Activated CD4-positive, alpha-beta T cell treated with anti-CD3 and anti-CD28 coated beads for 1 hour (primary cell): Measurements from ENCODE around the gene ATP1B1.
"Not testable (repeated sequence)": the region's sequence is repeated elsewhere in the genome, so short reads cannot be mapped to it uniquely, and the experiment has no call there.

ENCODE experiments used
- DNase-seq: peaks from one replicate; pipeline ENCODE4 v3.0.0-alpha.2; 2020

ATP1B1 gene

DNA sequence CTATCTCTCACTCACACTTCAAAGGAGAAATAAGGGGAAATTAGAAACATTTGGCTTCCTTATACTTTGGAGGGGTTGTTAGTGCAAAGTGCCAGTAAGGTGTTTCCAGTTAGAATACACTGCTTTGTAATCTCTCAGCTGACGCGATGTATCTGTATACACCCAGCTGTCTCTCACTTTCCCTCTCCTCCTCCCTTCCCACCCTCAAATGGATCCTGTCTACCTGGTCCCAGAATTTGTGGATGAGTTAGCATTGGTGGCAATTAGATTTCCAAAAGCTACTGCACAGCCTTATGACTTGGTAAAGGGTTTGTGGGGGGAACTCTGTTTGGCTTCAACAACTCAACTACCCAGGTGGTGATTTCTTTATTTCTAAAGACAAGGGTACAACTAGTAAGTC, 10.5 kb downstream of the ATP1B1 start:
- DNase-seq: no peak

DNA sequence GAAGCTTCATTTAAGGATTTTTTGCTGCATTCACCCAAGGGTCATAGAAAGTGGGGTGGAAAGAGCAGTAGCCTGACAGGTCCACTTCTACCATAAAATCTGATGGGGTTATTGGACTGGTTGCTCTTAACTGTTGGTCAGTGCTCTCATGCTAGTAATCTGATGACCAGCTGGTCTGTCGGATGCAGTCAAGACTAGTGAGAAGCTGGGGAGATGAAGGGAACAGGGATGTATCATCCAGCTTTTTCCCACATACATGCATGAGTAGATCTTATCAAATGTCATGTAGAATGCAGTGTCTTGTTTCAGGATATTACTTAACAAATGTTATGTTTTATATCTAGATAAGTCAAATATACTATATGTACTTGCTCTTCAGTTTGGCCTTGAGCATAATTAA, 11.1 kb downstream of the ATP1B1 start:
- DNase-seq: no peak

DNA sequence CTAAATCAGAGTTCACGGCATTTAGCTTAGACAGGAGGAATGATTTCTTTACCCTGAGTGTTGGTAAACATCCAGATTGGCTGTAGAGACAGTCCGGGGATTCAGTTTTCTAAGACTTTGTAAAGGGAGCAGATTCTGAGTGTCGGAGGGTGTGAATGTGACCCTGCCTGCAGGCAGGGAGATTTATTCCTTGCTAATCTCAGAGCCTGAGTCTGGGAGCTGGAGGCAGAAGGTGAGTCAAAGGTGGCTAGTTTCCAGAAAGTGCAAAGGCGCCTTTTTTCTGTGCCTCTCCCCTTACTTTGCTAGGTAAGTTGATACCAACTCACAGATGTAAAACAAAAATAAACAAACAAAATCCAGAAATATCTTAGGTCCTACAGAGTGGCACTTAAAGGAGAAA, 11.7 kb downstream of the ATP1B1 start:
- no peak for DNase-seq

DNA sequence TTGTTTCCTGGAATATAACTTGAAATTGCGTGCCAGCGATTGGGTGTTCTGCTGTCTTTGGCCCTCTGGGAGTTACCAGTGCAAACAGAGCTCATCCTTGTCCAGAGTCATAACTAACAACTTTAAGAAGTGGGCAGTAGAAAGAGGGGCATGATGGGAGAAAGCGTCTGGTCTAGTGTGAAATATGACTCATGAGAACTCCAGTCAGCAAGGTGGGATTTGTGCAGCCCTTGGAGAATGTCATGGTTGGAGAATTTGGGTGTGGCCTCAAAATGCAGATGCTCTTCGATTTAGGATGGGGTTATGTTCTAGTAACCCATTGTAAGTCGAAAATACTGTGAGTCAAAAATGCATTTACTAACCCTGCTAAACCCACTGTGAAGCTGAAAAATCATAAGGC, 12.9 kb downstream of the ATP1B1 start:
- no peak for DNase-seq

DNA sequence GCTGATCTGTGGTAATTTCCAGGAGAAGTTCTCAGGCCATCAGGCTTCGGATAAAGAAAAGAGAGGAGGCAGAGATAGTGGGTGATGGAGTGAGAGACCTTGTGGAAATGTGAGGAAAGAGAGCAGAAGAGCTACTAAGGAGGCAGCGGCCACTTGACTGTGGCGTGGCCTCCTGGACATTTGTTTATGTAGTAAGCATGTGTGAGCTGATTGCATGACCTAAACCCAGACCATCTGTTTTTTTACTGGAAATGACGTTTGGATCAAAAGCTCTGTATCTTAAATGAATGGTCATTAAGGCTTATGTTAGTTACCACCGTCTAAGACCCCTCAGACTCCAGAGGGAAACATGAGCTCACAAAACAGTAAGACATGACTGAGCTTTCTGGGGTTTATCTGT, 13.6 kb downstream of the ATP1B1 start:
- no peak for DNase-seq

DNA sequence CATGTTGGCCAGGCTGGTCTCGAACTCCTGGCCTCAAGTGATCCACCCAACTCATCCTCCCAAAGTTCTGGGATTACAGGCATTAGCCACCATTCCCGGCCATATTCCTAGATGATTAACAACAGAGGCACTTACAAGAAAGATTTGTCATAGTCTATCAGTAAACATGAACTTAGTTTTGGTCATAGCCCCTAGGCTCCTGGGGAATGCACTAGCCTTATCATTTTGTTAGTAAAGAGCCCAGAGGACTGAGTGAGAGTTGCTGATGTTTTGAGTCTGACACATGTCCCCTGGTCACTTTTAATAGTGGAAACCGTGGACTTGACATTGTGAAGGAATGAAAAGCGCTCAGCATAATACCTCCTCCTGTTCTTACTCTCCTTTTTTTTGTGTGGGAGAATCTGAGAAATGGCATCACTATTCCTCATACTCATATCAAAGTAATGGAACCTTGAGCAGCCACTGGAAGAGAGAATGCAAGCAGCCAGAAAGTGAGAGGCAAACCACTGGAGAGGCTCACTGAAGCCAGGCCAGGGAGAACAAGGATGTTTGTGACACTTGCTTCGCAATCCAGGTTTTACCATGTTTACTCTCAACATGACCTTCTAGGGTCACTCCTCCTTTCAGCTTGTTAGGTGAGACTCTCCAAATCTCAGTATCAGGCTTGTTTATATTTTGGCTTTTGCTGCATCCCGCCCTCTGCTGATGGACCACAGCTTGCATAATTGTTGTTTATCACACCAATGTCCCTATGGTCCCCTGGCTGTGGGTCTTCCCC, 14.8 kb downstream of the ATP1B1 start:
- no peak for DNase-seq

DNA sequence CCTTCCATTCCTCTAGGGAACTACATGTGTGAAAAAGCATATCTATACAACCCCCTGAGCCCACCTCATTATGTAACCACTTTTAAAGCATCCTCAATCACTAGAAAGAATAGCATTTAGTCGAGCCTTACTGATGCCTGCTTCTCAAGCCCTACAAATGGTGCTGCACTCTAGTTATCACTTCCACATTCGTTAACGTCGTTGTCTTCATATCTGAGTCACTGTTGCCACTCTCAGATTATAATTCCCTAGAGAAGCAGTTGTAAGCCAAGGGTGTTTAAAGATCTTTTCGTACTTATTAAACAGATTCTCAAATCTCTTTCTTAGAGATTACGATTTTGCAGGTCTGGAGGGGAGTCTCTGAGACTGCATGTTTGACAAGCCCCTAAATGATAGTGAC, 16.5 kb downstream of the ATP1B1 start:
- no peak for DNase-seq

DNA sequence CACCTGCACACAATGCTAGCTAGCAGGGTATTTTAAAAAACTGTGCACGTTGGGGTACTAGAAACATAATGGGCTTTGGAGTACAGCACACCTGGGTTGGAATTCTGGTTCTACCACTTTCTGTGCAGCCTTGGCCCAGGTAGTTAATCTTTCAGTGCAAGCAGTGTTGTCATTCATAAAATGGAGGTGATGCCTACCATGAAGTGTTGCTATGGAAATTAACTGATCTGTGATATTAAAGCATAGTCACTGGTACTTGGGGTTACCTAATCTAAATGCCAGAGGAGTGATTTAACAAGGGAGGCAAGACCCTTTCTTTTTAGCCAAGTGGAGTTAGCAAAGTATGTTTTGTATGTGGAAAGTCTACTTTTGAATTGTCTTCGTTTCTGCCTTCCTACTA, 18.0 kb downstream of the ATP1B1 start:
- no peak for DNase-seq

DNA sequence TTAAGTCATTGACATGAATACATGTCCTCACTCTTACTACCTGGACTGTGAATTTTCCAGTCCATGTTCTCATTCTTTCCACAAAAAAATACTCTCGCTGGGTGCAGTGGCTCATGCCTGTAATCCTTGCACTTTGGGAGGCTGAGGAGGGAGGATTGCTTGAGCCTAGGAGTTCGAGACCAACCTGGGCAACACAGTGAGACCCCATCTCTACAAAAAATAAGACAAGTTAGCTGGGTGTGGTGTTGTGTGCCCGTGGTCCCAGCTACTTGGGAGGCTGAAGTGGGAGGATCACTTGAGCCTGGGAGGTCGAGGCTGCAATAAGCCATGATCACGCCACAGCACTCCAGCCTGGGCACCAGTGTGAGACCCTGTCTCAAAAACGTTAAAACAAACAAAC, 19.1 kb downstream of the ATP1B1 start:
- not testable (repeated sequence) for DNase-seq

DNA sequence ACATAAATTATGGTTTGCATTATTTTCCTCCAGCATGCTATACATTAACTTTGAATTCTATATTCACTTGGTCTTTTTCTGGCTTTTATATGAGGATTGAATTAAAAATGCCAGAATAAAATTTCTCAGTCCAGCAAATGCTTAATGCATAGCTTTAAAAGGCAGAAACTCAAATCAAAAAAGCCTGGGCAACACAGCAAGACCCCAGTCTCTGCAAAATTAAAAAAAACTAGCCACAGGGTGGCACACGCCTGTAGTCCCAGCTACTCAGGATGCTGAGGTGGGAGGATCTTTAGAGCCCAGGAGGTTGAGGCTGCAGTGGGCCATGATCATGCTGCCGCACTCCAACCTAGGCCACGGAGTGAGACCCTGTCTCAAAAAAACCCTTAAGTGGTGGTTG, 19.8 kb downstream of the ATP1B1 start:
- DNase-seq: no peak

DNA sequence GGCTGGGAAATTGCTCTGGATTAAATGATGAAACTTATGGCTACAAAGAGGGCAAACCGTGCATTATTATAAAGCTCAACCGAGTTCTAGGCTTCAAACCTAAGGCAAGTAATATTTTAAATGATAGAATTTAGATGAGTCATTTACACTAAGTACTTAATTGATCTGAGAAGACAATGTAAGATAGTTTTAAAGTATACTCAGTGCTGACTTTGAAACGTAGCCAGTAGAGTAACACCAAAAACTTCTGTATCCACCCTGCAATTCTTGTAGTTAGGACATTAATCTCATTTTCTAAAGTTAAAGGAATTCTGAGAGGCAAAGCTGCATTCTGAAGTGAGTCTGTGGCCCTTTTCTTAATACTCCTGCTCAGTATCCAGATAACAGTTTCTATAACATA, 20.8 kb downstream of the ATP1B1 start:
- DNase-seq: no peak

DNA sequence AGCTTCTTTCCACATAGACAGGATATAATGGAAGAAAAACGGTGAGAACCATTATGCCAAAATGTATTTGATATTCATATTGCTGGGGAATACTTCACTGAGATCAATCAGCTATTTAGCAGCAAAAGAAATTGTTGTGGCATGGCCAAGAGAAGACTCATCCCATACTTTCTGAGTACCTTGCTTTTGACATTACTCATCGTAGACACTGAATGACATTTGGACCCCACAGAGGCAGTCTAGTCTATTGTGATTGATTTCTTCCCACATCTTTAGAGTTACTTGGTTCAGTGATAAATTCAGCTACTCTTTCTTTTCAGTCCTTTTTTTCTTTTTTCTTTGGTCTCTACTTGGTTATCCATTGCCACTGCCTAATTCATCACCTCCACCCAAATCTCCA, 22.1 kb downstream of the ATP1B1 start:
- no peak for DNase-seq

DNA sequence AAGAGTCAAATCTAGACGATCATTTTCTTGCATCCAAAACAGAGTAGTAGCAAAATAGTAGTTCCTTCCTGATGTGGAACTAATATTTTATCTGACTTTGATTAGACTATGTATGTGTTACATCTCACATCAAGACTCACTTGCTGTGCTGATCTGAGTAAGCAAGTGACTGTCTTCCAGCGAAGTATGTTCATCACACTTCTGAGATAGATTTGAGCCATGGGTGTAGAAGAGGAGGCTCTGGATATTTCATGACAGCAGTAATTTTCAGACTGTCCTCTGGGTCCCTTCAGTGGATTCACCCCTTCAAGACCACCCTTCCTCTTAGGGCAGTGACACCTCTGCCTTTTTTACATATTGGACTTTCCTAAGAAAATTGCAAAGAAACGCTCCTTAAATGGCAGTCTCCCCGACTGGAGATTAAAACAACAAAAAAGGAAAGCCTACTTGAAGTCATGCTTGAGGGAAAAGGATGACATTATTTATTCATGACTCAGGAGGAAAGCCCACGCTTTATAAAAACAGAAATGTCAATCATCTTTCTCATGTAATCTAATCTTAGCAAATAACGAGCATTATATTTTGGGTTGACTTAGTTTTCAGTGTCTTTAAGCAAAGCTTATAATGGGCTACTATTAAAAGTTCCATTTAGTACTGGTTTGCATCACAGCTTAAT, 22.8 kb downstream of the ATP1B1 start:
- no peak for DNase-seq

DNA sequence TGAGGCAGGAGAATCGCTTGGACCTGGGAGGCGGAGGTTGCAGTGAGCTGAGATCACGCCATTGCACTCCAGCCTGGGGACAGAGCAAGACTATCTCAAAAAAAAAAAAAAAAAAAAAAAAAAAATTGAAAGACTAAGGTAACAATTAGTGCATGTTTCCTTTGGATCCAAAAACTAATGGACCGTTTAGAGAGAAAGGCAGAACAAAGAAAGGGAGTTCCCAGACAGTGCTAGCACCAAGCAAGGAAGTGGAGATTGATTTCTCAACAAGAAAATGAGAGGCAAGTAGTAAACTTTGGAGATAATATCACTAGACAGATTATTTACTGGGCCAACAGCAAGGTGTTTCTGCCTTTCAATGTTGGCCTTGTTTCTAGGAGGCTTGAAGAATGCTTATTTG, 24.2 kb downstream of the ATP1B1 start:
- no peak for DNase-seq

DNA sequence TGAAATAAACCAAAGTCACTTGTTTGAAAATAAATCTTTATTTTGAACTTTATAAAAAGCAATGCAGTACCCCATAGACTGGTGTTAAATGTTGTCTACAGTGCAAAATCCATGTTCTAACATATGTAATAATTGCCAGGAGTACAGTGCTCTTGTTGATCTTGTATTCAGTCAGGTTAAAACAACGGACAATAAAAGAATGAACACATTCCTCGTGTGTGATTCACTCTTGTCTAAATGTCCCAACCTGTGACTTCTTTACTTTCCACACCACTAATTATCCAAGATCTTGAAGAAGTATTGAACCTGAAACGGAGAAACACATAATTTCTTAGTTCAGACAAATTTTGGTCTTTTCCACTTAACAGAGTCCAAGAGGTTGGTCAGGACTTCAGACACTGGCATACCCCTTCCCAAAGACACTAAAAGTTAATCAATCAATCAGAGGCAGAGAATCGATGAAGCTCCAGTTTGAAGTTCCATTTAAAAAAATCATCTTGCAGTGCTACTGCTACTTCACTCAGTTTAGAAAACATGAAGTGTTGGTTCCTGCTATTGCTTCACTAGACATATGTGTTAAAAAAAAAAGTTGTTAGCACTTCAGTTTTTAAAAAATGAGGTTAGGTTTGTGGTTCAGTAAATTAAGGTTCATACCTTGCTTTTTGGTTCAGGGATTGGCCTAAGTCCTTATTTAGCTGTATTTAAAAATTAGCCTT, 26.2 kb downstream of the ATP1B1 start:
- no peak for DNase-seq

DNA sequence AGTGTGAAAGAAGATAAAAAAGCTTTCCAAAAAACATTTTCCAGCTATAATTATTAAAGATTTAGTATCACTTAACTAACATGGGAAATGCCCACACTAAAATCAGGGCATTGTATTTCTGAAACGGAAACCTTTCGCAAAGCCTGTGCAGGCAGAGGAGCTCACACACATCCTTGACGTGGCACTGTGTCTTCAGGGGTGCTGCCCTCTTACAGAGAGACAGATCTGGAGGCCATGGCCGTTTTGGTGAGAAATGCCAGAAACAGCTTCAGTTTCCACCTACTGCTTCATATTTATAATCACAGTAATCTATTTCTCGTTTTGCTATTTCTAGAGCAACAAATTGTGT, 26.7 kb downstream of the ATP1B1 start:
- no peak for DNase-seq

DNA sequence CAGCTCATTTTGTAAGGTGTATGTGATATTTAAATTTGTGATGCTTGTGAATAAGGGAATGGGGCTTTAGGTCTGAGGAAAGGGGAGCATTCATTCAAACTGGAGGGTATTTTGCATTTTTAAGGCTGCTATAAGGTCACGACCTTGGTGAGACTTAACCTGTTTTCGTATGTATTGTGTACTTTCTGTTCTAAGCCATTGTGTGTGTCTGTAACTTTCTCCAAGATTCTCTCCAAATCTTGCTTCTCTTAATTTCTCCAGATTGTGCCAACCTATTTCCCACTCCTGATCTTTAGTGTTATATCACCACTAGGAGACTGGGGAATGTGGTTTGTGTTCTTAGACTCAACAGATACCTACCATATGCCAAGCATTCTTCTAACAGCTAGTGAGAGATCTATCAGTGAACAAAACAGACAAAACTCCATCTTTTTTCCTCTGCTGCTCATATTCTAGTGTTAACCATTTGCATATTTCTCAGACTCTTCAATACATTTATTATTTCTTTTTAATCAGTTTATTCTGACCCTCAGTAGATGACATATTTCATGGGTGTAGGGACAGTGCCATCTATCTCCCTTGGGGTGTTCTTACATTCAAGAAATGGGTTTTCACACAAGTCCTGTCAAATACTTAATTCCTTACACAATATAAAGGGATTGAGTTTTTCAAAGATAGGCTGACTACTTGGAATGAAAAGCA, 27.5 kb downstream of the ATP1B1 start:
- DNase-seq: no peak

DNA sequence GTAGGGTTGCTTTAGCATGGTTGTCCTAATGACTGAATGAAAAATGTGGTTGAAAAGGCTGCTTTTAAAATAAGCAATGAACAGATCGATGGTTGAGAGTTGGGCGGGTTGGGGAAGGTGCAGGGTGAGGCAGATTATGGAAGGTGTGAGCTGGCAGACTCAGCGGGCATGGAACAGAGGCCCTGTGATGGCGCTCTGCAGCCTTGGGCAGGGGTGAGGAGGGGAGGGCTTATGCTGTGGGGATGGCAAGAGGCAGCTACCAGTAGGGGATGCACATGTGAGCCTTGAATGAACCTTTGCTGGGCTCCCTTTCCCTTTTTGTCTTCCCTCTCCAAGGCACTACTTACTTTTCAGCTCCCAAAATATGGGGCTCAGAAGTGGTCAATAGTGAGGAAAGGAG, 30.9 kb downstream of the ATP1B1 start:
- no peak for DNase-seq

DNA sequence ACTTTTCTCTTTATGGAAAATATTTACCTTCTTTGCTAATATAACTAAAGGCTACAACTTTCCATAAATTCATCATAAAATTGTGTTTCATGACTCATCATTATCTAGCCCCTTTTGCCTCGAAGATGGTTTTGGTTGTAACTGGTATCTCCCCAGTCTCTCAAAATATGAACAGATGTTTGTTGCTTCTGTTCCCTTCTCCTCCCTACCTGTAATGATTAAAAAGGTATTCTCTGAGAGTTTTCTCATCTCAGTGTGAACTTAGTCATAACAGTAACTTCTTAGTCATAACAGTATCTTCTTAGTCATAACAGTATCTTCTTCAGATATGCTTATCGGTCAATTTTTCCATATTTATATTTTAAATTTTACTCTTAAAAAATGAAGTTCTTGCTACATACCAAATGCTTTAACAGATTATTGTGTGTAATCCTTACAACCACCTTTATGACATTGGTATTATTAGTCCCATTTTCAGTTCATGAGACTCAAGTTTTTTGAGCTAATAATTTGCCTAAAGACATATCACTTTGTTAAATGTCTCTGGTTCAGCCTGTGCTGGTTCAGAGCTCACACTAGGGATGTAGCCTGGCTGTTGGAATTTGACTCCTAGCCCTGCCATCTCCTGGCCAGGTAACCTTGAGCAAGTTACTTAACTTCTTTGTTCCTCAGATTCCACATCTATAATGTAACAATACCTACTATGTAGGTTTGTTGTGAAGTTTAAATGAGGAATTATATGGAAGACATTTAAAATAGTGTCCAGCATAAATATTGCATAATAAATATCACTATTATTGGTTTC, 32.6 kb downstream of the ATP1B1 start:
- no peak for DNase-seq

DNA sequence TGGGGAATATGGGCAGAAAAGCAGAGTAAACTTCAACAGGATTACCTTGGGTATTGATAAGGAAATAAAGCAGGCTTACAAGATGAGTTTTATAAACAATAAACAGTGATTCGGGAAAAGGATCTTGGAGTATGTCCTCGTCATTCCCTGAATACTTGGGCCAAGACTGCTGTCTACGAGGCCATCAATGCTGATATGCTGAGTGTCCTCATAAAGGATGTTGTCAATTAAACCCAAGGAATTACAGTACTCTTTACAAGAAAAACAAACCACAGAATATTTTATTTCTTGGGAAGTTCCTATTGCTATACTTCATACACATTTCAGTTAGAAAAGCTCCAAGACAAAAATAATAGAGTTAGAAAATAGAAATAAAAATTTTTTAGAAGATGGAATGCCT, 34.9 kb downstream of the ATP1B1 start:
- DNase-seq: no peak

DNA sequence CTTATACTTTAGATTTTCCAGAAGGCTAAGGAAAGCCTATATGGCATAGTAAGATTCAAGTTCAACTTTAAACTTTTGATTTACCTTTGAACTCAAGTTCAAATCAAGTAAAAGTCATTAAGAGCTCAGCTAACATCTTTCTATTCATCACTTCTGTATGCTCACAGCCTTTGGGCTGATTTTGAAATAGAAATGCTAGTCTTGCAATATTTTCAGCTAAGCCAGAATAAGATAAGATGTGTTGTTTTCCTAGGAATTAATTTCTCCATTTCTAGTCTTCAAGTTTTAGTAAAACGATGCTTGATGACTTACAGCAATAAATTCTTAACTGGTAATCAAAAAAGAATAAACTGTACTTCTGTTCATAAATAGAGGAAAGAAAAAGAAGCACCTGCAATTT, 35.6 kb downstream of the ATP1B1 start:
- no peak for DNase-seq

DNA sequence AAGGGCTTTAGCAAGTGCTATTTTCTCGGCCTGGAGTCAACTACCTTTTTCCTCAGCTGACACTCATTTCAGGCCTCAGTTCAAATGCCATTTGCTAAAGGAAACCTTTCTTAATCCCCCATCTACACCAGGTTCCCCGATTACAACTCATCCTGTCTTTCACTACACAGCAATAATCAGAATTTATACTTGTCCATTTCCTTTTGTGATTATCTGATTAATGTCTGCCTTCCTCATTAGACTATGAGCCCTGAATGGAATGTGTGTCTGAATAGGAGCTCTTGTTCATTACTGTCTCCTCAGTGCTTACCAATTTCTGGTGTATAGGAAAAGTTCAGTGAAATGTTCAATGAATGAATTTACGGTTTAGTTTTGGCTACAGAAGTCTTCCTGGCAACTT, 36.9 kb downstream of the ATP1B1 start:
- no peak for DNase-seq

DNA sequence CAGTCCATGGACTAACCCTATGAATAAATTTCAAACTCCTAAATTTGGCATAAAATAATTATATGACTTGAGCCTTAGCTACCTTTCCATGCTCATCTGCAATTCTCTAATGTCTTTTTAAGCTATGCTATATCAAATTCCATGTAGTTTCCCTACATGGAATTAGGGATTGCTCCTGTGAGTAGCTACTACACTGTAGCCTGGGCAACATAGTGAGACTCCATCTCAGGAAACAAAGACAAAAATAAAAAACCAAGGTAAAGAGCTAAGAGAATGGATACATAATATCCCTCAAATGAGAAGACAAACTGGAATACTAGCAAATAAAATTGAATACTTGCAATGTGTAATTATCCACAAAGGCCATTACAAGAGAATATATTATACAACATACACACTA, 37.5 kb downstream of the ATP1B1 start:
- DNase-seq: no peak
